ENCODE measurements around the gene EML4. TPM values are rescaled to one million over a fixed set of nuclear protein-coding genes. Genes with fewer than 3 reads are reported as not detected.

EML4 gene
- total and polyA plus RNA-seq, 2 of the 13 experiments (the other 11 are each of a cell fraction or from before 2014, with no cell fraction given): 243 to 476 TPM

- FAIRE-seq (no peak), DNase-seq (ENCODE audit: low spot score) (no peak), ATAC-seq (peak; percentile 2; the same call in 1 of the 3 replicates)
- peaks cover 82% of the 10 kb centered on the region for H3K4me1 ChIP-seq (ENCODE audit: insufficient read depth, low read length)
- H4K20me1 ChIP-seq (ENCODE audit: insufficient read depth, low read length): peaks cover 100% of the 10 kb centered on the region
- H3K79me2 ChIP-seq (ENCODE audit: insufficient read depth, low read length): peaks cover 100% of the 10 kb centered on the region
- H3K4me2 ChIP-seq (ENCODE audit: low read depth, low read length): no peak overlapping the region
- 82% methylated on average over 4 of the region's 4 CpGs for WGBS (ENCODE audit: low lambda C conversion rate)
- no peak overlapping the region for H2AFZ ChIP-seq (ENCODE audit: low read length)
- no TSS peak for BruUV-seq (replicated peaks)
- in situ Hi-C loops (cut with HindIII; ENCODE audit: extremely low pct_ligation_motif_present, low pct_unique_long_range_greater_than_20kb) (no loop called here), intact Hi-C loops (cut with micrococcal nuclease; ENCODE audit: unreplicated experiment) (no loop called here)
- H3K27me3 ChIP-seq (ENCODE audit: control insufficient read depth in 1 of 2, insufficient read depth in 2 of 2, low read length in 2 of 2): no peaks in the 10 kb centered on the region
- no peak overlapping the region for H3K4me3 ChIP-seq (replicated peaks in 1 of 3; ENCODE audit: insufficient read depth in 1 of 3, low read depth in 2 of 3, low read length in 3 of 3)
- H3K27ac ChIP-seq (ENCODE audit: extremely low read length, insufficient read depth, low read length): peak overlapping the region; percentile 5
- H3K9ac ChIP-seq (ENCODE audit: insufficient read depth, low read depth, low read length): no peak overlapping the region
- ChIA-PET CTCF (ENCODE audit: low intra/inter-chr PET ratio, low total read pairs) (no interaction called here), POLR2A (interaction anchor here (1.9 kb wide), 1 partner anchor 106 kb away, joined by 6 read pairs; no protein-coding TSS in a partner anchor)
- H3K36me3 ChIP-seq (replicated peaks in 1 of 2; ENCODE audit: control insufficient read depth in 1 of 2, insufficient read depth in 2 of 2, low read length in 2 of 2): peaks cover 8 to 46% of the 10 kb centered on the region in 2 experiments
- TF ChIP-seq RBM22 (optimal IDR thresholded peaks at IDR 0.05; ENCODE audit: low read length): peak; percentile 90
- TF ChIP-seq POLR2AphosphoS5 (IDR thresholded peaks at IDR 0.05; ENCODE audit: low read depth, low read length): peak; percentile 68
- TF ChIP-seq ZNF878 (CRISPR knock-in tag; IDR thresholded peaks at IDR 0.05): 0 out of 2 replicates have a peak, but pooled peaks have one; percentile 5
- TF ChIP-seq TBP (CRISPR knock-in tag; IDR thresholded peaks at IDR 0.05): no peak
- no peak for TF ChIP-seq MBNL3 (CRISPR knock-in tag; conservative IDR thresholded peaks at IDR 0.05)
- TF ChIP-seq ZBTB1 (CRISPR knock-in tag; IDR thresholded peaks at IDR 0.05; ENCODE audit: borderline replicate concordance): no peak
- TF ChIP-seq POLR2AphosphoS2 (IDR thresholded peaks at IDR 0.05; ENCODE audit: low read depth, low read length): 0 out of 2 replicates have a peak, but pooled peaks have one; percentile 35
- TF ChIP-seq ZNF121 (CRISPR knock-in tag; IDR thresholded peaks at IDR 0.05): no peak
- TF ChIP-seq PRDM10 (CRISPR knock-in tag; IDR thresholded peaks at IDR 0.05; ENCODE audit: low read depth): no peak
- no peak for TF ChIP-seq NFATC3 (CRISPR knock-in tag; IDR thresholded peaks at IDR 0.05)
- no peak for TF ChIP-seq FOSL2 (CRISPR knock-in tag; IDR thresholded peaks at IDR 0.05)
- no peak for TF ChIP-seq RFXAP (CRISPR knock-in tag; IDR thresholded peaks at IDR 0.05; ENCODE audit: borderline replicate concordance)
- TF ChIP-seq PATZ1 (CRISPR knock-in tag; IDR thresholded peaks at IDR 0.05): 0 out of 2 replicates have a peak, but pooled peaks have one; percentile 11
- TF ChIP-seq AGO2 (optimal IDR thresholded peaks at IDR 0.05; ENCODE audit: low read depth, low read length): peak; percentile 79
- no peak for TF ChIP-seq THAP7 (CRISPR knock-in tag; IDR thresholded peaks at IDR 0.05)
- TF ChIP-seq PAF1 (CRISPR knock-in tag; IDR thresholded peaks at IDR 0.05): 0 out of 2 replicates have a peak, but pooled peaks have one; percentile 70
- H3K9me3 ChIP-seq (ENCODE audit: low read length): no peaks in the 10 kb centered on the region
These were observed 72.4 kb downstream of the EML4 start for GRCh38 chr2:42241517-42241916.

Data from HepG2 (cell line).